DOHH2 (cell line): ENCODE results near the gene MFRP.

Experiments
- H3F3A ChIP-seq: fragments of 200-600 bp; sonication (generic), shearing (Covaris generic); 2 replicates; pipeline ENCODE4 v1.6.0; 2016; ENCODE audit warnings: antibody characterized with exemption, mild to moderate bottlenecking; ENCODE audit not compliant: control insufficient read depth, insufficient read depth
- H3K27ac ChIP-seq: fragments of 200-600 bp; sonication (generic); 2 replicates; pipeline ENCODE4 v1.5.1; 2014; ENCODE audit warnings: low read depth, mild to moderate bottlenecking, low read length, moderate library complexity
- H3K27me3 ChIP-seq: fragments of 200-600 bp; sonication (generic); 2 replicates; pipeline ENCODE4 v1.6.1; 2014; ENCODE audit warnings: mild to moderate bottlenecking, low read length, mixed read lengths; ENCODE audit not compliant: control insufficient read depth
- H3K36me3 ChIP-seq: fragments of 200-600 bp; sonication (generic); 2 replicates; pipeline ENCODE4 v1.6.1; 2014; ENCODE audit warnings: mild to moderate bottlenecking, low read length, moderate library complexity, mixed read lengths; ENCODE audit not compliant: control insufficient read depth
- H3K4me1 ChIP-seq: fragments of 200-600 bp; sonication (generic); 2 replicates; pipeline ENCODE4 v1.6.1; 2014; ENCODE audit warnings: mild to moderate bottlenecking, low read length, mixed read lengths; ENCODE audit not compliant: control insufficient read depth
- H3K4me2 ChIP-seq: fragments of 200-600 bp; sonication (generic); 2 replicates; pipeline ENCODE4 v1.6.0; 2014; ENCODE audit warnings: mild to moderate bottlenecking, low read length, moderate library complexity
- H3K4me3 ChIP-seq: fragments of 200-600 bp; sonication (generic); 2 replicates; pipeline ENCODE4 v1.5.1; 2014; ENCODE audit warnings: mild to moderate bottlenecking, low read length, mixed read lengths
- H3K79me2 ChIP-seq: fragments of 200-600 bp; sonication (generic); 2 replicates; pipeline ENCODE4 v1.6.1; 2014; ENCODE audit warnings: mild to moderate bottlenecking, low read length, mixed read lengths; ENCODE audit not compliant: control insufficient read depth
- H3K9me2 ChIP-seq: fragments of 200-600 bp; sonication (generic); replicated peaks from 2 replicates; pipeline ENCODE4 v1.6.1; 2014; ENCODE audit warnings: mild to moderate bottlenecking, low read length, mixed read lengths; ENCODE audit not compliant: control insufficient read depth
- H3K9me3 ChIP-seq: fragments of 200-600 bp; sonication (generic); 2 replicates; pipeline ENCODE4 v1.6.1; 2014; ENCODE audit warnings: antibody characterized with exemption, low read length, mixed read lengths; ENCODE audit not compliant: control insufficient read depth, insufficient read depth
- H4K20me1 ChIP-seq: fragments of 200-600 bp; sonication (generic); 2 replicates; pipeline ENCODE4 v1.6.0; 2014; ENCODE audit warnings: low read depth, mild to moderate bottlenecking, antibody characterized with exemption, low read length, moderate library complexity; ENCODE audit not compliant: control insufficient read depth, insufficient read depth
- CTCF ChIP-seq: fragments of 200-600 bp; sonication (generic); IDR thresholded peaks from one replicate; pipeline ENCODE4 v1.5.1; 2014; ENCODE audit warnings: antibody characterized with exemption, mild to moderate bottlenecking, low read depth, low read length; ENCODE audit not compliant: poor library complexity, severe bottlenecking
- EZH2phosphoT487 ChIP-seq: fragments of 200-600 bp; sonication (generic); IDR thresholded peaks from 2 replicates; pipeline ENCODE4 v1.6.1; 2017; ENCODE audit warnings: borderline replicate concordance, mild to moderate bottlenecking, antibody characterized with exemption, low read length, moderate library complexity, mixed read lengths

Gene MFRP

GRCh38 chr11:119297938-119298337 is 48.6 kb downstream of the MFRP start:
- Histone ChIP-seq H4K20me1 (no peaks in the 10 kb centered on the region), H3K79me2 (no peaks in the 10 kb centered on the region), H3K9me2 (no peaks in the 10 kb centered on the region), H3F3A (0 out of 2 replicates have a peak, but pooled peaks cover 3% of the 10 kb centered on the region), H3K27me3 (no peaks in the 10 kb centered on the region), H3K4me1 (no peaks in the 10 kb centered on the region), H3K4me3 (no peak overlapping the region), H3K4me2 (no peak overlapping the region), H3K27ac (no peak overlapping the region), H3K9me3 (no peaks in the 10 kb centered on the region), H3K36me3 (peaks cover 64% of the 10 kb centered on the region)
- TF ChIP-seq EZH2phosphoT487 (no peak), CTCF (no peak)

- H3K79me2 ChIP-seq = no peaks in the 10 kb centered on the region
- H3K4me3 ChIP-seq = no peak overlapping the region
- no peaks in the 10 kb centered on the region for H3K9me3 ChIP-seq
- 0 out of 2 replicates have a peak, but pooled peaks cover 3% of the 10 kb centered on the region for H3F3A ChIP-seq
- H3K4me2 ChIP-seq = no peak overlapping the region
- H4K20me1 ChIP-seq = no peaks in the 10 kb centered on the region
- H3K27ac ChIP-seq = no peak overlapping the region
- no peaks in the 10 kb centered on the region for H3K9me2 ChIP-seq
- H3K27me3 ChIP-seq = no peaks in the 10 kb centered on the region
- peaks cover 45% of the 10 kb centered on the region for H3K36me3 ChIP-seq
- no peak for TF ChIP-seq EZH2phosphoT487
- TF ChIP-seq CTCF = peak; percentile 17
- no peaks in the 10 kb centered on the region for H3K4me1 ChIP-seq
Observed at GRCh38 chr11:119295178-119295577, 51.3 kb downstream of the MFRP start.

- Histone ChIP-seq H4K20me1 (no peaks in the 10 kb centered on the region), H3K79me2 (no peaks in the 10 kb centered on the region), H3F3A (no peaks in the 10 kb centered on the region), H3K9me3 (no peaks in the 10 kb centered on the region), H3K9me2 (no peaks in the 10 kb centered on the region), H3K4me2 (no peak overlapping the region), H3K36me3 (peaks cover 42% of the 10 kb centered on the region), H3K4me1 (no peaks in the 10 kb centered on the region), H3K27me3 (no peaks in the 10 kb centered on the region), H3K4me3 (no peak overlapping the region), H3K27ac (no peak overlapping the region)
- TF ChIP-seq CTCF = no peak
Observed at GRCh38 chr11:119293461-119293860, 53.0 kb downstream of the MFRP start.
